Measurements from ENCODE around the gene SRA1. TPM values are rescaled to one million over a fixed set of nuclear protein-coding genes. Genes with fewer than 3 reads are reported as not detected.

Gene SRA1
- total and polyA plus RNA-seq, 7 donors = 17.8 to 48.3 (median 30.5) TPM

DNA sequence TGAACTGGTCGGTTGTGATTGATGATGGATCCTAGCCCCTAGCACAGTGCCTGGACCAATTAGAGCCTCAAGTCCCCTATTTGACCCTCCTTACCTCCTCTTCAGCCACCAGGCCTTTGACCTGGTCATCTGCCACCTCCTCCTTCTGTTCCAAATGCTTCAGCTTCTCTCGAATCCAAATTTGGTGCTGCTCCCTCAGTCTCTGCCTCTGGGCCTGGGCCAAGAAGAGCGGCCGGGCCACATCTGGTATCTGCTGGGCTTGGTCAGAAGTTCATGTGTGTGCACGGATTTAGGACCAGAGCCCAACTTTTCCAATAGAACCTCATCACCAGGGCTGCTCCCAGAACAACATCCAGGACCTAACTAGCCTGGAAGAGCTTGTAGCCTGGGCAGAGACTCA, 13.8 kb upstream of the SRA1 start:
- Histone ChIP-seq H3K27me3 (no peaks in the 10 kb centered on the region), H3K4me1 (peaks cover 0 to 35% (median 18%) of the 10 kb centered on the region in 4 donors), H3K4me3 (no peak overlapping the region), H3K9me3 (no peaks in the 10 kb centered on the region), H3K36me3 (peaks cover 5 to 30% (median 16%) of the 10 kb centered on the region in 4 donors), H3K27ac (peak overlapping the region; percentile 11 to 54 (median 38))
- TF ChIP-seq POLR2AphosphoS5 (IDR thresholded peaks at IDR 0.05) = no peak
- TF ChIP-seq, protein P1, sequence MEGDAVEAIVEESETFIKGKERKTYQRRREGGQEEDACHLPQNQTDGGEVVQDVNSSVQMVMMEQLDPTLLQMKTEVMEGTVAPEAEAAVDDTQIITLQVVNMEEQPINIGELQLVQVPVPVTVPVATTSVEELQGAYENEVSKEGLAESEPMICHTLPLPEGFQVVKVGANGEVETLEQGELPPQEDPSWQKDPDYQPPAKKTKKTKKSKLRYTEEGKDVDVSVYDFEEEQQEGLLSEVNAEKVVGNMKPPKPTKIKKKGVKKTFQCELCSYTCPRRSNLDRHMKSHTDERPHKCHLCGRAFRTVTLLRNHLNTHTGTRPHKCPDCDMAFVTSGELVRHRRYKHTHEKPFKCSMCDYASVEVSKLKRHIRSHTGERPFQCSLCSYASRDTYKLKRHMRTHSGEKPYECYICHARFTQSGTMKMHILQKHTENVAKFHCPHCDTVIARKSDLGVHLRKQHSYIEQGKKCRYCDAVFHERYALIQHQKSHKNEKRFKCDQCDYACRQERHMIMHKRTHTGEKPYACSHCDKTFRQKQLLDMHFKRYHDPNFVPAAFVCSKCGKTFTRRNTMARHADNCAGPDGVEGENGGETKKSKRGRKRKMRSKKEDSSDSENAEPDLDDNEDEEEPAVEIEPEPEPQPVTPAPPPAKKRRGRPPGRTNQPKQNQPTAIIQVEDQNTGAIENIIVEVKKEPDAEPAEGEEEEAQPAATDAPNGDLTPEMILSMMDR (IDR thresholded peaks at IDR 0.05) = no peak
- TF ChIP-seq POLR2A (IDR thresholded peaks at IDR 0.05) = no peak
- TF ChIP-seq EP300 (IDR thresholded peaks at IDR 0.05) = no peak
- WGBS, 2 donors = 83 to 86% methylated on average over 5 of the region's 5 CpGs
- intact Hi-C loops (cut with DNase I) = no loop called here
- DNase-seq = peak; percentile 71

DNA sequence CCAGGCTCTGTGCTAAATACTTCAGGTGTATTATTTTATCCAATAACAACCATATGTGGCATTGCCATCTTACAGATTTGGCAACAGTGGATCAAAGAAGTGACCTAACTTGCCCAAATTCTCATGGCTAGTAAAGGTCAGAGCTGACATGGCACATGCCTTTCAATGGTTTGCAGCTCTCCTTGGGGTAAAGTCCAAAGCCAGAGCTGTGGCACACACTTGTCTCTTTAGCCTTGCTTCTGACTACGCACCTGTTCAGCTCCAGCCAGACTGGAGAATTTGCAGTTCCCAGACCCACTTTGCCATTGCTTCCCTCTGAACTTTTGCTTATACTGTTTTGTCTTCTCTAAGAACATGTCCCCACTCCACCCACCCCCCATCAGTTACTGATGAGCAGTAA, 13.2 kb upstream of the SRA1 start:
- no peak overlapping the region for H3K4me3 ChIP-seq
- peaks cover 0 to 41% (median 24%) of the 10 kb centered on the region in 4 donors for H3K4me1 ChIP-seq
- 97 to 99% methylated on average over 1 of the region's 1 CpG for WGBS, 2 donors
- no peak for DNase-seq
- no peak for TF ChIP-seq POLR2AphosphoS5 (IDR thresholded peaks at IDR 0.05)
- no peak for TF ChIP-seq EP300 (IDR thresholded peaks at IDR 0.05)
- no peak for TF ChIP-seq POLR2A (IDR thresholded peaks at IDR 0.05)
- TF ChIP-seq, protein P1 (IDR thresholded peaks at IDR 0.05) = no peak
- H3K36me3 ChIP-seq = peaks cover 5 to 30% (median 18%) of the 10 kb centered on the region in 4 donors
- no peaks in the 10 kb centered on the region for H3K27me3 ChIP-seq
- peak overlapping the region in 3 of 4 donors; percentile 44 to 61 (median 54) for H3K27ac ChIP-seq
- no peaks in the 10 kb centered on the region for H3K9me3 ChIP-seq
- intact Hi-C loops (cut with DNase I) = no loop called here

DNA sequence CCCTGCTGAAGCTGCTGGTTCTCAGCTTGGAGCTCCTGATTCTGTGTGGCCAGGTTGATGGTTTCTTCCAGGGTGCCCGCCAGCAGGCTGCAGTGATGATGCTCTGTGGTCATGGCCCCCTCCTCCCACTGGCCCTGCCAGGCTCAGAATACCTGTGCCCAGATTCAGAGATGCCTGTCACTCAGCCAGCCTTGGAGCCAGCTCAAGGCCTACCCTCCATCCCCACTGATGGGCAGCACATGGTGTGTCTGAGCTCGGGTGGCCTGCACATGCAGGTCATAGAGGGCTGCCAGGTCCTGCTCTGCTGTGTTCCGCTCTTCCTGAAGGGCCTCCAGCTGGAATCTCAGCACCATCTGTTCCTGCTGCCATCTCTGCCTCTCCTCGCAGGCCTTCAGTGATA, 12.8 kb upstream of the SRA1 start:
- H3K27me3 ChIP-seq = no peaks in the 10 kb centered on the region
- no peak overlapping the region for H3K4me3 ChIP-seq
- TF ChIP-seq, protein P1 (IDR thresholded peaks at IDR 0.05) = no peak
- no peak for TF ChIP-seq EP300 (IDR thresholded peaks at IDR 0.05)
- no peak for TF ChIP-seq POLR2AphosphoS5 (IDR thresholded peaks at IDR 0.05)
- TF ChIP-seq POLR2A (IDR thresholded peaks at IDR 0.05) = no peak
- 93% methylated on average over 4 of the region's 4 CpGs for WGBS, 2 donors
- peaks cover 5 to 30% (median 18%) of the 10 kb centered on the region in 4 donors for H3K36me3 ChIP-seq
- peak; percentile 51 for DNase-seq
- no peaks in the 10 kb centered on the region for H3K9me3 ChIP-seq
- H3K4me1 ChIP-seq = peaks cover 0 to 46% (median 29%) of the 10 kb centered on the region in 4 donors
- intact Hi-C loops (cut with DNase I) = no loop called here
- H3K27ac ChIP-seq = peak overlapping the region; percentile 42 to 65 (median 52)

DNA sequence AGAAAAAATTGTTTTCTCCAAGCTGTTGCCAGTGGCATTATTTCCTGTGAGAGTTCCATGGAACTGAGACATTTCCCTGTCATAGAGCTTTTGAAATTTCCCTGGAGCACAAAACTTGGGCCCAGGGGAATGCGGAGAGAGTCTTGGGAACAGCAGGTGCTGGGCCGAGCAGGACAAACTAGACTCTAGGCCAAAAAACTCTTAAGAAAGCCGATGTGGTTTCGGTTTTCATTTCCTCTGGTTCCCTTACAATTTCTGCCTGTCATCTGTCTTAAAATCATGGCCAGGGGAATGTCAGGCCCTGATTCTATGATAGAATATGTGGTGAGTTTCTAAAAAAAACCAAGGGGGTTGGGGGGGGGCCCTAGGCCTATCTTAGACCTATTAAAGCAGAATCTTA, 11.9 kb upstream of the SRA1 start:
- Histone ChIP-seq H3K4me3 (no peak overlapping the region), H3K4me1 (peaks cover 0 to 46% (median 30%) of the 10 kb centered on the region in 4 donors), H3K9me3 (no peaks in the 10 kb centered on the region), H3K27me3 (no peaks in the 10 kb centered on the region), H3K36me3 (peaks cover 5 to 30% (median 18%) of the 10 kb centered on the region in 4 donors), H3K27ac (peak overlapping the region; percentile 44 to 65 (median 55))
- intact Hi-C loops (cut with DNase I) = no loop called here
- 36 to 70% methylated on average over 4 of the region's 4 CpGs for WGBS, 2 donors
- DNase-seq = peak; percentile 55
- no peak for TF ChIP-seq POLR2A (IDR thresholded peaks at IDR 0.05)
- no peak for TF ChIP-seq EP300 (IDR thresholded peaks at IDR 0.05)
- no peak for TF ChIP-seq POLR2AphosphoS5 (IDR thresholded peaks at IDR 0.05)
- TF ChIP-seq, protein P1 (IDR thresholded peaks at IDR 0.05) = no peak
